Smooth muscle cell (in vitro differentiated cells): ENCODE results near the gene ALOXE3. TPM values are rescaled to one million over a fixed set of nuclear protein-coding genes. Genes with fewer than 3 reads are reported as not detected.

Experiments
- DNase-seq: peaks from one replicate; lab custom pipeline; 2025; ENCODE audit not compliant: unreplicated experiment; lab: John Stamatoyannopoulos, UW
- H2AFZ ChIP-seq: fragments of 200-600 bp; sonication (generic); 2 replicates; pipeline ENCODE4 v1.6.0; 2016; ENCODE audit warnings: antibody characterized with exemption, low read depth, mild to moderate bottlenecking
- H3F3A ChIP-seq: fragments of 200-600 bp; sonication (generic); 2 replicates; pipeline ENCODE4 v1.6.0; 2017; ENCODE audit warnings: antibody characterized with exemption, low read depth
- H3K27ac ChIP-seq: fragments of 200-600 bp; sonication (generic); 2 replicates; pipeline ENCODE4 v1.5.1; 2016; ENCODE audit warnings: low read depth, mild to moderate bottlenecking
- H3K27me3 ChIP-seq: fragments of 200-600 bp; sonication (generic); 2 replicates; pipeline ENCODE4 v1.6.1; 2016; ENCODE audit warnings: low read depth, mild to moderate bottlenecking
- H3K36me3 ChIP-seq: fragments of 200-600 bp; sonication (generic); 2 replicates; pipeline ENCODE4 v1.5.1; 2016; ENCODE audit warnings: low read depth
- H3K4me1 ChIP-seq: fragments of 200-600 bp; sonication (generic); 2 replicates; pipeline ENCODE4 v1.5.1; 2016; ENCODE audit warnings: low read depth
- H3K4me2 ChIP-seq: fragments of 200-600 bp; sonication (generic); 2 replicates; pipeline ENCODE4 v1.6.0; 2016; ENCODE audit warnings: mild to moderate bottlenecking
- H3K4me3 ChIP-seq: fragments of 200-600 bp; sonication (generic); 2 replicates; pipeline ENCODE4 v1.5.1; 2016; ENCODE audit warnings: mild to moderate bottlenecking
- H3K79me2 ChIP-seq: fragments of 200-600 bp; sonication (generic); 2 replicates; pipeline ENCODE4 v1.6.0; 2016; ENCODE audit warnings: low read depth, mild to moderate bottlenecking
- H3K9ac ChIP-seq: fragments of 200-600 bp; sonication (generic); 2 replicates; pipeline ENCODE4 v1.6.0; 2016; ENCODE audit warnings: low read depth
- H3K9me3 ChIP-seq: fragments of 200-600 bp; sonication (generic); replicated peaks from 2 replicates; pipeline ENCODE4 v1.5.1; 2016; ENCODE audit warnings: low read depth
- H4K20me1 ChIP-seq: fragments of 200-600 bp; sonication (generic); 2 replicates; pipeline ENCODE4 v1.6.0; 2016; ENCODE audit warnings: low read depth
- WGBS: methylation state at CpG from one replicate; pipeline ENCODE4 v1.1.7; 2016; ENCODE audit warnings: low lambda C conversion rate; 5-methylcytosine and 5-hydroxymethylcytosine counted together
- polyA plus RNA-seq: library from polyadenylated mRNA; unstranded; fragments of >200 nt; fragmentation: Nextera tagmentation; extraction: Ambion mirVana; gene quantifications from 2 replicates; pipeline ENCODE4 v1.2.1, GENCODE V29; 2016
- total RNA-seq: library from RNA; depleted of rRNA; stranded (reverse); fragments of >200 nt; gene quantifications from 2 replicates; pipeline ENCODE4 v1.2.3, GENCODE V29; 2014
- TF ChIP-seq, protein P1 (sequence below): fragments of 200-600 bp; sonication (generic); IDR thresholded peaks from 2 replicates; pipeline ENCODE4 v1.5.1; 2017; ENCODE audit warnings: borderline replicate concordance, mild to moderate bottlenecking, antibody characterized with exemption; ENCODE audit not compliant: insufficient read depth, poor library complexity, severe bottlenecking

The ALOXE3 gene
- total and polyA plus RNA-seq, 2 experiments from 2014 or later = 0.25 to 1.7 TPM

DNA sequence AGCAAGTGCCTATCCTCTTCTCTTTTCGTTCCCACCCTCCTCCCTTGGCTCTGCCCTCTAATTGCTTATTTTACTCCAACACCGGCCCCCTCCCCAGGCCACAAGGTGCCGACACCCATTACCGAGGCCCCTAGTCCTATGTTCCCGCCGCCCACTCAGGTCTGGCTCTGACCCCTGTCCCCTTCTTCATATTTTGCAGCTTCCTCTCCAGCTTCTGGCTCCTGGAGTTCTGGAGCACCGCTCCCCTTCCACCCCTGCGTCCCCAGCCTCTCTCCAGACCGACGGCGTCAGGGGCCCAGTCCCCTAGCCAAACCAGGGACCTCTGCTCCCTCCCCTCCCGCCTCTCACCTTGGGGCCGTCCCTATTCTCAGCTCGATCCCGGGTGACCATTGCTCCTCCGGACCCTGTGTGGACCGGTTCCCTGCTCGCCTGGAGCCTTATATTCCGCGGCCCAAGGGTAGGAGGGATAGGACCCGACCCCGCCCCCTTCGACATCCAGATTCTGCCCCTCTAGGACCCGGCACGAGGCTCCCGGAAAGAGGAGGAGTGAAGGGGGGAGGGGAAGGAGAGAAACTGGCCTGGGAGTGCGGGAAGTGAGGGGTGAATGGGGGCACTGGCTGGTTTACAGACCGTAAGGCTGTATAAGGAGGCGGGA lies 5.5 kb upstream of the ALOXE3 start, which contains the start of gene HES7:
Gene HES7 (minus strand): TSS at position 412 of the 655 bp plus-strand sequence. CDS start 22 bp downstream, at position 390.
- H2AFZ ChIP-seq = peak within 1 kb of the TSS; percentile 69
- WGBS = 3% methylated on average over 29 of the region's 29 CpGs
- peaks cover 25% of the 10 kb centered on the region for H3K27me3 ChIP-seq
- TF ChIP-seq, protein P1, sequence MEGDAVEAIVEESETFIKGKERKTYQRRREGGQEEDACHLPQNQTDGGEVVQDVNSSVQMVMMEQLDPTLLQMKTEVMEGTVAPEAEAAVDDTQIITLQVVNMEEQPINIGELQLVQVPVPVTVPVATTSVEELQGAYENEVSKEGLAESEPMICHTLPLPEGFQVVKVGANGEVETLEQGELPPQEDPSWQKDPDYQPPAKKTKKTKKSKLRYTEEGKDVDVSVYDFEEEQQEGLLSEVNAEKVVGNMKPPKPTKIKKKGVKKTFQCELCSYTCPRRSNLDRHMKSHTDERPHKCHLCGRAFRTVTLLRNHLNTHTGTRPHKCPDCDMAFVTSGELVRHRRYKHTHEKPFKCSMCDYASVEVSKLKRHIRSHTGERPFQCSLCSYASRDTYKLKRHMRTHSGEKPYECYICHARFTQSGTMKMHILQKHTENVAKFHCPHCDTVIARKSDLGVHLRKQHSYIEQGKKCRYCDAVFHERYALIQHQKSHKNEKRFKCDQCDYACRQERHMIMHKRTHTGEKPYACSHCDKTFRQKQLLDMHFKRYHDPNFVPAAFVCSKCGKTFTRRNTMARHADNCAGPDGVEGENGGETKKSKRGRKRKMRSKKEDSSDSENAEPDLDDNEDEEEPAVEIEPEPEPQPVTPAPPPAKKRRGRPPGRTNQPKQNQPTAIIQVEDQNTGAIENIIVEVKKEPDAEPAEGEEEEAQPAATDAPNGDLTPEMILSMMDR = no peak
- no peak for DNase-seq
- H3K4me3 ChIP-seq = peak within 1 kb of the TSS; percentile 59
- H3K79me2 ChIP-seq = no peaks in the 10 kb centered on the region
- peaks cover 22% of the 10 kb centered on the region for H3F3A ChIP-seq
- H3K4me1 ChIP-seq = peaks cover 22% of the 10 kb centered on the region
- H3K9me3 ChIP-seq = no peaks in the 10 kb centered on the region
- H3K9ac ChIP-seq = no peak within 1 kb of the TSS
- H3K36me3 ChIP-seq = no peaks in the 10 kb centered on the region
- H4K20me1 ChIP-seq = peaks cover 9% of the 10 kb centered on the region
- H3K4me2 ChIP-seq = peak within 1 kb of the TSS; percentile 89
- no peak within 1 kb of the TSS for H3K27ac ChIP-seq

DNA sequence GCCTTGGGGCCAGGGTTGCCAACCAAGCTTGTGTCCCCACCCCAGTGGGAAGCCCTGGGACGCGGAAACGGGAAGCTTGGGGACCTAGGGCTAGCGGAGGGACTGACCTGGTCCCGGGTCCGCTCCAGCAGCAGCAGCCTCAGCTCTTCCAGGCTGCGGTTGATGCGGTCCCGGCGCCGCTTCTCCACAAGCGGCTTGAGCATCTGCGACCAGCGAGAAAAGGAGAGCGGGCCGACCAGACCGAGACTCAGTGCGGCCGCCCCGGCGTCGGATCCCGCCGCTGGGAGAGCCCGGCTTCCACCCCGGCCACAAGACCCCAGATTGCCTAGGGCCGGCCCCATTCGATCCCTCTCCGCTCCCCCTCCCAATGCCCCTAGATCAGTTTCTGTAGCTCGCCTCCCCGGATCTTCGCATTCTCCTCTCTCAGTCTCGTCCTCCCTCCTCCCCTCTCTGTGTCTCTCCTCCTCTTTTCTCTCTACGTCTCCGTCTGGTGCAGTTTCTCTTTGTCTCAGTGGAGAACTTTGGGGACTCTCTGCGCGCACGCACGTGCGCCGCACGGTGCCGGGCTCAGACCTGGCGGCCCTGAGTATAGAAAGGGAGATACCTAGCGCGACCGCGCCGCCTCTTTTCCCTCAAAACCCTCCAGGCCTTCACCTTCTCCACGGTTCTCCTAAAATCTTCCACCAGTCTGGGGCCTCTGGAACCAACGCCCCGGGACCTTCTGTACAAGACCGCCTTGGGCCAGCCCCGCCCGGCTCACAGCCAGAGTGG lies 4.8 kb upstream of the ALOXE3 start:
- Histone ChIP-seq H3K9me3 (no peaks in the 10 kb centered on the region), H4K20me1 (peaks cover 9% of the 10 kb centered on the region), H3K4me3 (peak overlapping the region; percentile 59), H3F3A (peaks cover 22% of the 10 kb centered on the region), H3K4me2 (peak overlapping the region; percentile 89), H3K4me1 (peaks cover 22% of the 10 kb centered on the region), H3K27ac (no peak overlapping the region), H3K79me2 (no peaks in the 10 kb centered on the region), H3K27me3 (peaks cover 25% of the 10 kb centered on the region), H2AFZ (peak overlapping the region; percentile 69), H3K9ac (no peak overlapping the region), H3K36me3 (no peaks in the 10 kb centered on the region)
- under 1% methylated on average over 51 of the region's 55 CpGs for WGBS
- TF ChIP-seq, protein P1 = no peak
- DNase-seq = no peak

DNA sequence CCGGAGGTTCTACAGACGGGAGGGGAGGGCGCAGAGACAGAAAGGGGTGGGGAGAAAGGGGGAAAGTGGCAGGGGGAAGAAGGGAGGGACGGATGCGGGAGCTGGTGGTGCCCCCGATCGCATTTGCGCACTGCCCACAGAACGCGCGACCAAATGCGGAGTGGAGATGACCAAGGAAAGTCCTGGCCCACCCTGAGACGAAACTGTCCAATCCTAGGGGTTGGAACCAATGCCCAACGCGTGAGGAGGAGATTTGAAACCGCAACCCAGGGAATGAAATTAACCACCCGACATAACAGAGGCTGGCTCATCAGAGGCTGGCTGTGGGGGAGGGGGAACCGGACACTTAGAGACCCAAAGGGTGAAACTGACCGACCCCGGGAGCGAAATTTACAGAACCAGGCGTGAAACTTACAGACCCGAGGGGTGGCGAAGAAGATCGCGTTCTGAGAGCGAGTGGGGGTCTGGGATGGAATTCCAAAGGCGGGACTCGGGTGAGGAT lies 4.2 kb upstream of the ALOXE3 start:
- TF ChIP-seq, protein P1 = no peak
- Histone ChIP-seq H3K4me1 (peaks cover 22% of the 10 kb centered on the region), H2AFZ (peak overlapping the region; percentile 69), H4K20me1 (peaks cover 9% of the 10 kb centered on the region), H3K9me3 (no peaks in the 10 kb centered on the region), H3K27me3 (peaks cover 30% of the 10 kb centered on the region), H3K4me2 (peak overlapping the region; percentile 89), H3K27ac (no peak overlapping the region), H3K36me3 (no peaks in the 10 kb centered on the region), H3K79me2 (no peaks in the 10 kb centered on the region), H3K4me3 (peak overlapping the region; percentile 59), H3K9ac (no peak overlapping the region), H3F3A (peaks cover 22% of the 10 kb centered on the region)
- DNase-seq = no peak
- 2% methylated on average over 25 of the region's 29 CpGs for WGBS
